Neural cell (in vitro differentiated cells): ENCODE results near the gene NFE2.

Experiments used
- CTCF ChIP-seq: fragments of 450-650 bp; IDR thresholded peaks from 2 replicates; pipeline ENCODE4 v1.5.1; 2014; ENCODE audit warnings: antibody characterized with exemption, mild to moderate bottlenecking, moderate library complexity; ENCODE audit not compliant: poor library complexity, severe bottlenecking
- EP300 ChIP-seq: fragments of 450-650 bp; conservative IDR thresholded peaks from 2 replicates; pipeline ENCODE4 v1.6.1; 2014; ENCODE audit warnings: antibody characterized with exemption, mild to moderate bottlenecking, moderate library complexity; ENCODE audit not compliant: poor library complexity, severe bottlenecking
- EZH2 ChIP-seq: fragments of 200-600, 300-800 bp; shearing (Covaris generic), sonication (generic); IDR thresholded peaks from 2 replicates; pipeline ENCODE4 v1.6.1; 2014; ENCODE audit warnings: antibody characterized with exemption, low read length, borderline replicate concordance, mild to moderate bottlenecking; ENCODE audit not compliant: insufficient read depth, poor library complexity, severe bottlenecking
- POLR2AphosphoS5 ChIP-seq: IDR thresholded peaks from 2 replicates; pipeline ENCODE4 v1.6.1; 2012
- SMC3 ChIP-seq: fragments of 450-650 bp; conservative IDR thresholded peaks from 2 replicates; pipeline ENCODE4 v1.6.1; 2014; ENCODE audit warnings: antibody characterized with exemption, mild to moderate bottlenecking, moderate library complexity; ENCODE audit not compliant: poor library complexity

- TF ChIP-seq EZH2 (no peak), CTCF (peak; percentile 92), EP300 (peak; percentile 51), SMC3 (peak; percentile 52), POLR2AphosphoS5 (peak; percentile 91)
These were observed 24.0 kb upstream of the NFE2 start, which contains the start of gene COPZ1 for GRCh38 chr12:54324617-54325441.
